Measurements from ENCODE around the gene MAFB. TPM values are rescaled to one million over a fixed set of nuclear protein-coding genes. Genes with fewer than 3 reads are reported as not detected.

Gene MAFB
- polyA plus RNA-seq, 3 donors: 113 to 161 (median 134) TPM

GRCh38 chr20:40680161-40680959 is 8.7 kb downstream of the MAFB start:
- Mint-ChIP-seq H3K27me3 (ENCODE audit: low read depth in 3 of 3) (peaks cover 68 to 80% (median 75%) of the 10 kb centered on the region in 3 donors), H3K36me3 (peaks cover 35 to 36% of the 10 kb centered on the region in 2 donors)
- intact Hi-C loops (cut with micrococcal nuclease): loop anchor here in 1 of 2 donors (10.0 kb wide), 4 partner anchors 106 to 356 kb away; no protein-coding TSS in a partner anchor

More at GRCh38 chr20:40680161-40680959, 8.7 kb downstream of the MAFB start:
- Histone ChIP-seq H3K79me2 (ENCODE audit: insufficient read depth, low read length) (peaks cover 3% of the 10 kb centered on the region), H3K4me2 (replicated peaks; ENCODE audit: extremely low read depth, low read length, poor library complexity, severe bottlenecking) (peak overlapping the region; percentile 40), H3K9me3 (replicated peaks in 1 of 2; ENCODE audit: control insufficient read depth in 1 of 2, insufficient read depth in 1 of 2, low read length in 2 of 2) (no peaks in the 10 kb centered on the region), H3K4me1 (ENCODE audit: control insufficient read depth in 1 of 2, insufficient read depth in 2 of 2, low read length in 2 of 2) (peaks cover 65 to 73% of the 10 kb centered on the region in 2 donors), H4K20me1 (ENCODE audit: insufficient read depth, low read length) (peaks cover 41% of the 10 kb centered on the region), H3K4me3 (replicated peaks in 1 of 3; ENCODE audit: low read depth in 2 of 3, low read length in 3 of 3) (peak overlapping the region in 1 of 3 experiments; percentile 19), H3K36me3 (replicated peaks in 1 of 2; ENCODE audit: control insufficient read depth in 1 of 2, insufficient read depth in 2 of 2, low read length in 2 of 2) (peaks cover 3 to 18% of the 10 kb centered on the region in 2 donors), H3K9ac (ENCODE audit: insufficient read depth, low read length, poor library complexity, severe bottlenecking) (no peak overlapping the region), H3K27ac (ENCODE audit: low read depth in 1 of 2, low read length in 2 of 2) (peak overlapping the region in 1 of 2 donors; percentile 6), H3K27me3 (ENCODE audit: control insufficient read depth in 2 of 2, insufficient read depth in 2 of 2, low read length in 2 of 2) (peaks cover 21 to 43% of the 10 kb centered on the region in 2 donors), H2AFZ (ENCODE audit: insufficient read depth, low read depth, low read length, poor library complexity, severe bottlenecking) (no peak overlapping the region)
- TF ChIP-seq CTCF (IDR thresholded peaks at IDR 0.05): no peak
- H3K9me3 Mint-ChIP-seq: peaks cover 0 to 30% (median 13%) of the 10 kb centered on the region in 7 donors
- H3K4me3 Mint-ChIP-seq: peak overlapping the region; percentile 66 to 81
- DNase-seq: peak; percentile 50 to 58 (median 57)
- peak overlapping the region in 6 of 7 donors; percentile 24 to 83 (median 82) for H3K27ac Mint-ChIP-seq
- no CpG with 5 or more reads among the region's 2 CpGs for WGBS (ENCODE audit: insufficient coverage)
- H3K4me1 Mint-ChIP-seq: peaks cover 73% of the 10 kb centered on the region

Data from CD14-positive monocyte (primary cell).